UCSD-AML1 (cell line): ENCODE results near the gene ARID4B.
"Not testable (repeated sequence)": the region's sequence is repeated elsewhere in the genome, so short reads cannot be mapped to it uniquely, and the experiment has no call there.

ENCODE experiments used
- DNase-seq: peaks from one replicate; lab custom pipeline; 2025; ENCODE audit not compliant: unreplicated experiment; lab: John Stamatoyannopoulos, UW

Gene ARID4B

DNA sequence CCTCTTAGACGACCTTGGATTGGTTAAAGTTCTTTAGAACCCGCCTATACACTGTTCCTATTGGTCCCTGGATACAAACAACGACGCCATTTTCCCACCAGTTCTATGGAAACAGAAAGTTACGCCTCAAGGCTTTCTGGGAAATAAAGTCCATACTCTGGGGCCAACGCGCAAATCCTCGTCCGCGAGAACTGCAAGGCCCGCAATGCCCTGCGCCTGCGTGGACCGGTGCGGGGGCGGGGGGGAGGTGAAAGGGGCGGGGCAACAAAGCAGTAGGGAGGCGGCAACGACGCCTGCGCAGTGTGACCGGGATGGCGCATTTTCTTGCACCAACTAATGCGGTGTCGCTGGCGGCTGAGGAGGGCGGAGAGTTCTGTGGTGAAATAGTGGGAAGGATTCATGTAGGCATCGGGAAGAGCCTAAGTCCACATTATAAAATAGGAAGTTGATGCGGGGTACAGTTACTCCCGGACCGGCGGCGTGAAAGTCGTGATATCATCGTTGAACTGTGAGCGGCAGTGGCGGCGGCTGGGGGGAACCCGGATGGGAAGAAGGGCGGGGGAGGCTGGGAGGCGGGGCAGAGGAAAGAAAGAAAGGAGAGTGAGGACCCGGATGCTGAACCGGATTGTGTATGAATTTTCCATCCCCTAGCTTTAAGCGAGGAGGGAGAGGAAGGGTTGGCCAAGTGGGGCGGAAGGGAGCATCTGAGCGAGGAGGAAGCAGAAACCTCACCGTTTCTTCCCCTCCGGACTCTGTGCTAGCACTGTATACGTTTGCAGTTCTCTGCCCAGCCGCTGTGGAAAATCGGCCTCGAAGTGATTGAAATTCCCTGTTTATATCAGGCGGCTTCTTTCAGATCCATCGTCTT, 526 bp upstream of the ARID4B start, which contains the start of gene GGPS1:
Gene GGPS1 (plus strand): TSS at position 300 of the 868 bp plus-strand sequence. CDS start 6,695 bp downstream, outside the sequence.
- DNase-seq = peak; percentile 97

GRCh38 chr1:235326719-235327558, 1.0 kb downstream of the ARID4B start:
- DNase-seq = peak; percentile 53

- DNase-seq = no peak
Measured at GRCh38 chr1:235325854-235326253, 2.1 kb downstream of the ARID4B start.

- DNase-seq = no peak
Measured at GRCh38 chr1:235325139-235325538, 2.8 kb downstream of the ARID4B start.

DNA sequence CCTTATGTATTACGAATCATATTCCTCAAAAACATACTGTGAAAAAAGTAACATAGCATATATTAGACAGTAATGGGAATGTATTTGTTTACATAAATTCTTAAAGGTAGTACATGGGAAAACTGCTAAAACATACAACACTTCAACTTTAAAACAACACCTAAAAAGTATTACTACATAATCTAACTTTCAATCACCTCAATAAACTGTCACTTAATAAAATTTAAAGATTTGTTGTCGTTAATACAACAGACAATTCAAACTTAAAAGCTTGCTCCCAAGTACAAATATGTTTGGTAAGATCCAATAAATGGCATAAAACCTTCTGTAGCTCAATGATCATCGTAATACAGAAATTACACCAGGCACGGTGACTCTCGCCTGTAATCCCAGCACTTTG, 3.7 kb downstream of the ARID4B start:
- no peak for DNase-seq

- no peak for DNase-seq
Measured at GRCh38 chr1:235320521-235321179, 7.3 kb downstream of the ARID4B start.

DNA sequence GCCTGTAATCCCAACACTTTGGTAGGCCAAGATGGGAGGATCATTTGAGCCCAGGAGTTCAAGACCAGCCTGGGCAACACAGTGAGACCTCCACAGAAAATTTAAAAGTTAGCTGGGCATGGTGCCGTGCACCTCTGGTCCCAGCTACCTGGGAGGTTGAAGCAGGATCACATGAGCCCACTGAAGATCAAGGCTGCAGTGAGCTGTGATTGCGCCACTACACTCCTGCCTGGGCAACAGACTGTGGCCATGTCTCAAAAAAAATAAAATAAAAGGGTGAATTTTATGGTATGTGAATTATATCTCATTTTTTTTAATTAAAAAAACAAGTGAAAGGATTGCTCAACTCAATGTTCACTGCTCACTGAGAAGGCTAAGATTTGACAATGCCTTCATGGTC, 8.7 kb downstream of the ARID4B start:
- no peak for DNase-seq

DNA sequence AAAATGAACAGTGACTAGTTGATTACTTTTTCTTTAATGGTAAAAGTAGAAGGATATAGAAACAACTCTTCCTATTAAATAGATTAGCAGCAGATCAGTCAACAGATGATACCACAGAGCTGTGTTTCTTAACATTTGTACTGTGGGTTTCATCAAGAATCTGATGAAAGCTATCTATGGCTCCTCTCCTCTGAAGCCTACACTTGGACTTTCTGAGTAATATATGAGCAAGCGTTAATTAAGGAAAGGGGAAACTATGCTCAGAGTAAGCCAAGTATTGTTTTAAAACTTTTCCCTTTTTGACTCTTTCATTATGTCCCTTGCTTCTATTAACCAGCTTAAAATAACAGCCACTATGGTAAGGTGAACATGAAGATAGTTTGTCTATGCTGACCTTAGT, 10.8 kb downstream of the ARID4B start:
- DNase-seq = no peak

GRCh38 chr1:235315735-235316134, 12.2 kb downstream of the ARID4B start:
- no peak for DNase-seq

DNA sequence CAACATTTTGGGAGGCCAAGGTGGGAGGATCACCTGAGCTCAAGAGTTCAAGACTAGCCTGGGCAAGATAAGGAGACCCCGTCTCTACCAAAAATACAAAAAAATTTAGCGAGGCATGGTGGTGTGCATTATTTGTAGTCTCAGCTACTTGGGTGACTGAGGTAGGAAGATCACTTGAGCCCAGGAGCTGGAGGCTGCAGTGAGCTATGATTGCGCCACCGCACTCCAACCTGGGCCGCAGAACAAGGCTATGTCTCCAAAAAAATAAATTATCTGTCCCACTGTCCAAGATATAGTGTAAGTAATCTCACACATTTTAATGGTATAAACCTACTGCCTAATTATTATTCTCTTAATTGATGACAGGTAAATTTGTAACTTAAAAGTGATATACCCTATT, 12.8 kb downstream of the ARID4B start:
- DNase-seq = no peak

DNA sequence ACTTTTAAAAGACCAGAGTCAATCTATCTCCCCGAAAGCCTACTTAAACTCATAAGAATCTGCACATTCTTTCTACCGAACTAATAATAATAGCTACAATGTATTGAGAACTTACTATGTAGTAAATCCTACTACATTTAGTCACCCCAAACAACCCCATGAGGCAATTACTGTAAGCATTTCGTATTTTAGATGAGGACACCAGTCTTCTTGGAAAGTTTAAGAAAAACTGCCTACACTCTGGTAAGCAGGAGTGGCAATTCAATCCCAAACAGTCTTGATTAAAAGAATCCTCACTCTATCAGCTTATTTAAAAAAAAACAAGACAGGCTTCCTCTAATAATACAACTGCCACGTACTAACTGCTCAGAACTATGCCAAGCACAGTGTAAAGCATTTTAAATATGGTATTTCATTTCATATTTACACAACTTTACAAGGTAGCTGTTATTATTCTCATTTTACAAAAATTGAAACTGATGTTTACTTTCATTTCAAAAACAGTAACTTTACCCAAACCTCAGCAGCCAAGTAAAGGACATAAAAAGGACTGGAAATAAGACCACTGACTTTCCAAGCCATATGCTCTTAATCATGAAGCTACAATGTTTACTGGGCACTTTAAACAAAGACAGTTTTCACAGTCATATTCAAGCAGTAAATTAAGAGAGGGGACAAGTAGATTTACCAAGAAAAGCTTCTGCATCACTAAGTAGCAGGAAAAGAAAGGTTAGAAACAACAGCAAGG, 13.9 kb downstream of the ARID4B start:
- DNase-seq = no peak

- no peak for DNase-seq
Measured at GRCh38 chr1:235313262-235313661, 14.7 kb downstream of the ARID4B start.

- DNase-seq = not testable (repeated sequence)
Measured at GRCh38 chr1:235309206-235309605, 18.8 kb downstream of the ARID4B start.

DNA sequence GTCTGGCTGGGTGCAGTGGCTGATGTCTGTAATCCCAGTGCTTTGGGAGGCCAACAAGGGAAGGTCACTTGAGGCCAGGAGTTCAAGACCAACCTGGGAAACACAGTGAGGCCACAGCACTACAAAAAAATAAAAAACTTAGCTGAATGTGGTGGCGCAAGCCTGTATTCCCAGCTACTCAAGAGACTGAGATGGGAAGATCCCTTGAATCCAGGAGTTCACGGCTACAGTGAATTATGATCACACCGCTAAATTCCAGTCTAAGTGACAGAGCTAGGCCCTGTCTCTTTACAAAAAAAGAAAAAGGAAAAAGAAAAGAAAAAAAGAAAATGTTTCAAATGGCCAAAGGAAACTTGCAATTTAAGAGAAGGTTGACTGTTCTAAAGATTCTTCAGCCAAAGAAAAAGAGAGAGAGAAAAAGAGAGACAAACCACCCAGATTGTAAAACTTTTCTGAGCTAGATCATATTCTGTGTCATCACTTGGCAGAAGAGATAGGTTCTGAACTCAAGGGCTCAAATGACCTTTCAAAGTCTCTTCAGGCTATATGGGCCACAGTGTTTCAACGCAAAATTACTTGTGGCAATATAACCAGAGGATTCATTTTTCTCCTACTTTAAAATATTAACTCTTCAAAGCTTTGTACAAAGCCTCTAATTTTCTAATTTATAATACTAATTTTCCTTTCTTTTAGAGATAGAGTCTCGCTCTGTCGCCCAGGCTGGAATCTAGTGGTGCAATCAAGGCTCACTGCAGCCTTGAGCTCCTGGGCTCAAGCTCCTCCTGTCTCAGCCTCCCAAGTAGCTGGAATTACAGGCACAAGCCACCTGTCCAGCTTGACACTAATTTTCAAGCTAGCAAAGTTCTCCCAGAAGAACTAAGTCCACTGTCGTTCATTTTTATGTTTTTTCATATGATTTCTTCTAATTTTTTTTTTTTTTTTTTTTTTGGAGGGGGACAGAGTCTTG, 20.5 kb downstream of the ARID4B start:
- DNase-seq = no peak

- DNase-seq = no peak
Measured at GRCh38 chr1:235304549-235305451, 23.2 kb downstream of the ARID4B start.

- no peak for DNase-seq
Measured at GRCh38 chr1:235302143-235302542, 25.8 kb downstream of the ARID4B start.

DNA sequence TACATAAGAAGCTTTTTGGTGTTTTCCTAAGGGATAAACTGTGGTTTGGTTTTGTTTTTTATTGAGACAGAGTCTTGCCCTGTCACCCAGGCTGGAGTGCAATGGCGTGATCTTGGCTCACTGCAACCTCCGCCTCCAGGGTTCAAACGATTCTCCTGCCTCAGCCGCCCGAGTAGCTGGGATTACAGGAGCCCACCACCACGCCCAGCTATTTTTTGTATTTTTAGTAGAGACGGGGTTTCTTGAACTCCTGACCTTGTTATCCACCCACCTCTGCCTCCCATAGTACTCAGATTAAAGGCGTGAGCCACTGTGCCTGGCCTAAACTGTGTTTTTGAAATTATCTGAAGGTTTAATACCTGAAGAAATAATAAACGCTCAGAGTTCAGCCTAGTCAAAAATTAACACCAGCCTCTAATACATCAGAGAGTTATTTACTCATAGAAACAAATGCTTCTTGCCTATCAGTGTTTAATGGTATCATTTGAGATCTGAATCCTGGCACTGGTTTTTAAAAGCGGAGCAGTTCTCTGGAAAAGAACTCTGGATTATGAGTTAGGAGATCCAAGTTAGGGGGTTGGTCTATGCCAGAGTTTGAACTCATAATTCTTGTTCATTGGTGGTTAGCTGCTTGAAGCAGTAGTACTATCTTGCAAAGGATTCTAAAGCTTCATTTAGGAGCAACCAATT, 28.7 kb downstream of the ARID4B start:
- DNase-seq = no peak

GRCh38 chr1:235298758-235299157, 29.2 kb downstream of the ARID4B start:
- DNase-seq = no peak
